Heart right ventricle (tissue), 16 donors: ENCODE data around the gene NTRK2. TPM values are rescaled to one million over a fixed set of nuclear protein-coding genes. Genes with fewer than 3 reads are reported as not detected.

Experiments used
- ATAC-seq, 8 donors: fragments of 200-7000 bp; cut with Tn5 transposase; one replicate each; pipeline ENCODE4 v1.9.1; 2020; ENCODE audit warnings: mild to moderate bottlenecking in 8 of 8, moderate library complexity in 8 of 8, moderate number of reproducible peaks in 1 of 8
- DNase-seq, 2 donors: peaks; one replicate each; pipeline ENCODE4 v3.0.0-alpha.2; 2020
- H3K27ac ChIP-seq, 10 donors: fragments of 200-600 bp; sonication (generic) in 2 of 10; one replicate each; pipeline versions ENCODE4 v1.5.0 to v1.8.0; 2020 to 2022; ENCODE audit warnings: mild to moderate bottlenecking in 3 of 10
- H3K27me3 ChIP-seq, 7 donors: fragments of 200-600 bp; one replicate each; pipeline ENCODE4 v1.8.0; 2021 to 2022; ENCODE audit warnings: mild to moderate bottlenecking in 2 of 7
- H3K36me3 ChIP-seq, 9 donors: fragments of 200-600 bp; sonication (generic) in 1 of 9; one replicate each; pipeline versions ENCODE4 v1.5.0 to v1.8.0; 2020 to 2022; ENCODE audit warnings: mild to moderate bottlenecking in 2 of 9
- H3K4me1 ChIP-seq, 9 donors: fragments of 200-600 bp; sonication (generic) in 1 of 9; one replicate each; pipeline versions ENCODE4 v1.5.0 to v1.8.0; 2020 to 2022; ENCODE audit warnings: mild to moderate bottlenecking in 4 of 9
- H3K4me3 ChIP-seq, 10 donors: fragments of 200-600 bp; sonication (generic) in 2 of 10; one replicate each; pipeline versions ENCODE4 v1.5.0 to v1.8.0; 2020 to 2022; ENCODE audit warnings: mild to moderate bottlenecking in 7 of 10, moderate library complexity in 2 of 10
- H3K9me3 ChIP-seq, 11 donors: fragments of 200-600 bp in 10 of 11; sonication (generic) in 2 of 11; one replicate each; pipeline versions ENCODE4 v1.5.0 to v1.8.0; 2013 to 2022; ENCODE audit warnings: mild to moderate bottlenecking in 2 of 11, control low read depth in 1 of 11, moderate library complexity in 1 of 11
- CTCF ChIP-seq, 9 donors: fragments of 200-600 bp; sonication (generic) in 2 of 9; IDR thresholded peaks; one replicate each; pipeline versions ENCODE4 v1.5.0 to v1.8.0; 2021 to 2022; ENCODE audit warnings: antibody characterized with exemption in 9 of 9, mild to moderate bottlenecking in 5 of 9, moderate library complexity in 1 of 9
- WGBS, 2 donors: extraction: QIAGEN DNeasy Blood & Tissue Kit; methylation state at CpG; one replicate each; pipeline ENCODE4 v1.1.7; 2013; ENCODE audit warnings: inconsistent platforms in 1 of 2; 5-methylcytosine and 5-hydroxymethylcytosine counted together
- intact Hi-C, 10 donors: fragments of 100-400 bp; cut with DNase I; formaldehyde crosslinking; loops; one replicate each; pipeline versions ENCODE4 v1.11.1 to v1.14.2; 2022
- polyA plus RNA-seq, 2 donors: library from polyadenylated mRNA; stranded (reverse); fragments of 200-250 nt; gene quantifications; one replicate each; pipeline ENCODE4 v1.2.3, GENCODE V29; 2013
- total RNA-seq, 10 donors: library from RNA; stranded (reverse); fragmentation: NEBNext Ultra II Directional in 3 of 10; extraction: Animal tissue kit (Norgen Biotek cat#: 25700) in 3 of 10; gene quantifications; one replicate each; pipeline versions ENCODE4 v1.2.1 to v1.2.4, GENCODE V29; 2021 to 2023
- donor health status: Arrhythmogenic right ventricular cardiomyopathy.
- donor health status: ischemic (EF 13 %, LVEDD 7.1; RV severe dilation, severe dysfunction).
- donor health status: healthy with polysubstance abuse.
- donor health status: DM: no; HTN: yes; CAD: no.
- donor health status: DM: no; HTN: no; CAD: no.
- donor health status: ischemic (EF 25% LVEDD 6.9; RV normal size, moderate dysfunction).
- donor health status: ischemic (EF 25% LVEDD 5.7; RV mildly dilated, moderate dysfunction).
- donor health status: healthy.
- donor health status: DM: yes; HTN: yes; CAD: no.
- donor health status: Ischemic cardiomyopathy.
- donor health status: ischemic (EF 35%, LVEDD 5.7; RV mildly dilated, moderate dysfunction).
- donor health status: nonischemic (EF 11% LVEDD 7.7; RV severe dilation, severe dysfunction).
- donor health status: DM: yes; HTN: yes; CAD: no.
- donor health status: PGD.
- donor health status: ischemic (EF 29% LVEDD 5.4; RV normal size, mild dysfunction).
- donor health status: nonischemic (EF 23%, LVEDD 6.1; RV moderate dilation, normal function).

The NTRK2 gene
- total and polyA plus RNA-seq, 12 donors, result 1.8 to 7.7 (median 3.0) TPM

GRCh38 chr9:84811072-84811750 is 141.7 kb downstream of the NTRK2 start:
- no peaks in the 10 kb centered on the region for H3K4me1 ChIP-seq
- H3K9me3 ChIP-seq, result no peaks in the 10 kb centered on the region
- H3K36me3 ChIP-seq, result no peaks in the 10 kb centered on the region
- H3K27ac ChIP-seq, result no peak overlapping the region
- DNase-seq (no peak), ATAC-seq (no peak)
- TF ChIP-seq CTCF (IDR thresholded peaks at IDR 0.05), result no peak
- WGBS, 2 donors, result 76 to 79% methylated on average over 4 of the region's 4 CpGs
- intact Hi-C loops, result no loop called here
- no peak overlapping the region for H3K4me3 ChIP-seq
- H3K27me3 ChIP-seq, result no peaks in the 10 kb centered on the region

- H3K4me3 ChIP-seq, result no peak overlapping the region
- H3K27ac ChIP-seq, result no peak overlapping the region
- 43 to 68% methylated on average over 1 of the region's 1 CpG for WGBS, 2 donors
- no peaks in the 10 kb centered on the region for H3K36me3 ChIP-seq
- TF ChIP-seq CTCF (IDR thresholded peaks at IDR 0.05), result no peak
- DNase-seq (no peak), ATAC-seq (no peak)
- no peaks in the 10 kb centered on the region for H3K27me3 ChIP-seq
- H3K4me1 ChIP-seq, result no peaks in the 10 kb centered on the region
- H3K9me3 ChIP-seq, result no peaks in the 10 kb centered on the region
- intact Hi-C loops, result no loop called here
Measured at GRCh38 chr9:84811751-84812074, 142.2 kb downstream of the NTRK2 start.

- Histone ChIP-seq H3K9me3 (no peaks in the 10 kb centered on the region), H3K36me3 (no peaks in the 10 kb centered on the region), H3K4me3 (no peak overlapping the region), H3K27me3 (no peaks in the 10 kb centered on the region), H3K27ac (no peak overlapping the region), H3K4me1 (no peaks in the 10 kb centered on the region)
- TF ChIP-seq CTCF (IDR thresholded peaks at IDR 0.05), result no peak
- DNase-seq (no peak), ATAC-seq (no peak)
- WGBS, 2 donors, result 89 to 93% methylated on average over 5 of the region's 5 CpGs
- intact Hi-C loops, result no loop called here
Measured at GRCh38 chr9:84812355-84812754, 142.8 kb downstream of the NTRK2 start.

- DNase-seq (no peak), ATAC-seq (no peak)
- Histone ChIP-seq H3K27me3 (no peaks in the 10 kb centered on the region), H3K4me1 (no peaks in the 10 kb centered on the region), H3K4me3 (no peak overlapping the region), H3K27ac (no peak overlapping the region), H3K9me3 (no peaks in the 10 kb centered on the region), H3K36me3 (no peaks in the 10 kb centered on the region)
- intact Hi-C loops, result no loop called here
- 79 to 89% methylated on average over 3 of the region's 3 CpGs for WGBS, 2 donors
- no peak for TF ChIP-seq CTCF (IDR thresholded peaks at IDR 0.05)
Measured at GRCh38 chr9:84812847-84813246, 143.3 kb downstream of the NTRK2 start.
